Activated CD8-positive, alpha-beta T cell treated with anti-CD3 and anti-CD28 coated beads, Interleukin-2, amount 10 ng/mL, durations not matched to agents 7 days and 5 days (primary cell): Measurements from ENCODE around the gene CCDC188. TPM values are rescaled to one million over a fixed set of nuclear protein-coding genes. Genes with fewer than 3 reads are reported as not detected.

Source experiments
- ATAC-seq: fragments of 150-1000 bp; cut with Tn5 transposase; one replicate; pipeline ENCODE4 v1.10.0; 2021; ENCODE audit warnings: moderate library complexity
- CTCF ChIA-PET: fragments of 350-600 bp; sonication (Branson Sonifier 250); formaldehyde crosslinking; loops from one replicate; lab custom pipeline; 2021; ENCODE audit warnings: antibody characterized with exemption; lab: Charles Lee
- POLR2A ChIA-PET: fragments of 350-600 bp; sonication (Branson Sonifier 250); formaldehyde crosslinking; loops from one replicate; lab custom pipeline; 2021; ENCODE audit warnings: antibody characterized with exemption; lab: Charles Lee
- DNase-seq: peaks from one replicate; pipeline ENCODE4 v3.0.0-alpha.2; 2020
- H3K27ac Mint-ChIP-seq: one replicate; pipeline ENCODE4 v1.8.0; 2021; ENCODE audit warnings: mild to moderate bottlenecking, mixed read lengths
- H3K27me3 Mint-ChIP-seq: one replicate; pipeline ENCODE4 v1.8.0; 2021; ENCODE audit warnings: low read depth, mixed read lengths
- H3K36me3 Mint-ChIP-seq: one replicate; pipeline ENCODE4 v1.8.0; 2021; ENCODE audit warnings: low read depth, mixed read lengths
- H3K4me1 Mint-ChIP-seq: one replicate; pipeline ENCODE4 v1.8.0; 2021; ENCODE audit warnings: low read depth, mixed read lengths
- H3K4me3 Mint-ChIP-seq: one replicate; pipeline ENCODE4 v1.8.0; 2021; ENCODE audit warnings: mild to moderate bottlenecking, mixed read lengths
- H3K9me3 Mint-ChIP-seq: one replicate; pipeline ENCODE4 v1.8.0; 2022; ENCODE audit warnings: mixed read lengths; ENCODE audit not compliant: insufficient read depth
- total RNA-seq, 2 experiments: library from RNA; stranded (reverse); gene quantifications; one replicate each; pipeline ENCODE4 v1.2.3, GENCODE V29; 2021

Gene CCDC188
- total RNA-seq, 2 experiments from 2014 or later = not detected

DNA sequence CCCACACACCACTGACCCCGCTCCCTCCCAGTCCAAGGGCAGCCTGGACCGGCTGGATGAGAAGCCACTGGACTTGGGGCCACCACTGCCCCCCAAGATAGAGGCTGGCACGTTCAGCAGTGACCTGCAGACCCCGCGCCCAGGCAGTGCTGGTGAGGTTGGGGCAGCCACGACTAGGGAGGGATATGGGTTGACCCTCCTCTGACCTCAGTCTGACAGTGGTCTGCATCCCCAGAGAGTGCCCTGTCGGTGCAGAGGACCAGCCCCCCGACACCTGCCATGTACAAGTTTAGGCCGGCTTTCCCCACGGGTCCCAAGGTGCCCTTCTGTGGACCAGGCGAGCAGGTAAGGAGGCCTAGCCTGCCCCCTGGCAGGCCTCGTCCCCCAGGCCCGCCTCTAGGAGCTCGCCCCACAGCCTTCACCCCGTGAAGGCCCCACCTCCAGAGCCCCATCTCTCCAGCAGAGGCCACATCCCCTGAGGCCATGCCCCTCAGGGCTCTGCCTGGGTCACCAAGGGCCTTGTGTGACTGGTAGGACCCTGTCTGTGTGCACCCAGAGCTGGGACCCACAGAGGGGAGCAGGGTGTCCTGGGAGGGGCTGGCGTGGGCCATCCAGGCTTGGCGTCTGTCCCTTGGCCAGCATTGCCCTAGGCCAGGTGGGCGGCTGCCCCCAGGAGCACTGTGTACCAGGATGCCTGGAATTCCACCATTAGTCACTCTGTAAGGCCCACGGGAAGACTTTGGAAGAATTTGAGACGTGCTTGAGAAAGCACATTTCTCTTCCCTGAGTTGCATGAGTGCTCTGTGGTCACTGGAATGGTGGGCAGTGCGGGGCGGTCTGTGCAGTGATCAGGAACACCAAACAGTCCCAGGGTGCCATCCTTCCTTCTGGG is 9.4 kb downstream of the CCDC188 start:
- ChIA-PET POLR2A (no interaction called here), CTCF (no interaction called here)
- Mint-ChIP-seq H3K4me3 (no peak overlapping the region), H3K27ac (no peak overlapping the region), H3K9me3 (no peaks in the 10 kb centered on the region), H3K4me1 (peaks cover 1% of the 10 kb centered on the region), H3K36me3 (no peaks in the 10 kb centered on the region), H3K27me3 (no peaks in the 10 kb centered on the region)
- DNase-seq = no peak
- no peak for ATAC-seq

DNA sequence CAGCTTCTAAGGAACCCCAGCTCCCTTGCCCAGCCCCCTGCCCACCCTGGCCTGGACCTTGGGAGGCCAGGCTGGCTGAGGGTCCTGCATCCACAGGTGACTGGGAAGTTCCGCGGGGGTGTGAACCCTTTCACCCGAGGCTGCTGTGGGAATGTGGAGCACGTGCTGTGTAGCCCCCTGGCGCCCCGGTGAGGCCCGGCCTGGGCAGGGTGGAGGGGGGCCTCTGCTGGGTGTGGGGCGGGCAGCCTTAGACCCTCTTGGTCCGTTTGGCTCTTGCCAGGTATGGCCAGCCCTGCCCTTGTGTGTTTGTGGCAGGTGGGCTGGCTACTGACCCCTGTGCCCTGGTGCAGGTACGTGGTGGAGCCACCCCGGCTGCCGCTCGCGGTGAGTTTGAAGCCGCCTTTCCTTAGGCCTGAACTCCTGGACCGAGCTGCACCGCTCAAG is 10.3 kb downstream of the CCDC188 start:
- H3K4me1 Mint-ChIP-seq = no peaks in the 10 kb centered on the region
- no peak overlapping the region for H3K4me3 Mint-ChIP-seq
- ATAC-seq = no peak
- no peaks in the 10 kb centered on the region for H3K36me3 Mint-ChIP-seq
- H3K27me3 Mint-ChIP-seq = no peaks in the 10 kb centered on the region
- DNase-seq = no peak
- no peaks in the 10 kb centered on the region for H3K9me3 Mint-ChIP-seq
- no peak overlapping the region for H3K27ac Mint-ChIP-seq
- CTCF ChIA-PET = no interaction called here
- POLR2A ChIA-PET = no interaction called here

DNA sequence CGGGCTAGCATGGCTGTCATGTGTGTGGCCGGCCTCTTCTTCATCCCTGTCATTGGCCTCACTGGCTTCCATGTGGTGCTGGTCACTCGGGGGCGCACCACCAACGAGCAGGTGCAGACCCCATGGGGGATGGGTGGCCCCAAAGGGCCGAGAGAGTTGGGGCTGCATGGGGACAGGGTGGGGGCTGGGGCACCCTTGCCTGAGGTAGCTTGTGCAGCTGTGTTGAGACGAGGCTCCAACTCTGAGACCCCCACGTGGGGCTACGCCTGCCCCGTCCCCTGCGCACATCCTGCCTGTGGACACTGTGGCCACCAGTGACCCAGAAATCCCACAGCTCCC is 10.8 kb downstream of the CCDC188 start:
- Mint-ChIP-seq H3K36me3 (no peaks in the 10 kb centered on the region), H3K27me3 (no peaks in the 10 kb centered on the region), H3K4me3 (no peak overlapping the region), H3K4me1 (no peaks in the 10 kb centered on the region), H3K27ac (no peak overlapping the region), H3K9me3 (no peaks in the 10 kb centered on the region)
- ChIA-PET POLR2A (no interaction called here), CTCF (no interaction called here)
- no peak for DNase-seq
- ATAC-seq = no peak

DNA sequence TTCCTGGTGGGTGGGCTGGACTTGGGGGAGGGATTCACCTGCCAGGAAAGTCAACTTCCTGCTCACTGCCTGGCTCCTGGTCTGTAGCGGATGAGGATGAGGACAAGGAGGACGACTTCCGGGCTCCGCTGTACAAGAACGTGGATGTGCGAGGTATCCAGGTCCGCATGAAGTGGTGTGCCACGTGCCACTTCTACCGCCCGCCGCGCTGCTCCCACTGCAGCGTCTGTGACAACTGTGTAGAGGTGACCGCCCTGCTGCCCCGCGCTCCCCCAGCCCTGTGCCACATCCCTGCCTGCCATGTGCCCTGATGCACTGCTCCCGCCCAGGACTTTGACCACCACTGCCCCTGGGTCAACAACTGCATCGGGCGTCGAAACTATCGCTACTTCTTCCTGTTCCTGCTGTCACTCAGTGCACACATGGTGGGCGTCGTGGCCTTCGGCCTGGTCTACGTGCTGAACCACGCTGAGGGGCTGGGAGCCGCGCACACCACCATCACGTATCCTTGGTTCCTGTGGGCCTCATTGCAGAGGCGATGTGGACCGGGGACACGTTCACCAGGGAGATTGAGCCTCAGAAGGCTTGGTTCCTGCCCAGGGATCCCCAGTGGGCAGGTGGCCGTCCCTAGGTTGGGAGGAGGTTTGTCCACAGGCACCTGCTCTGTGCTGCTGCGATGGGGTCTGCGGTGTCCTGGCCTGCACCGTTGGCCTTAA is 11.3 kb downstream of the CCDC188 start:
- no peaks in the 10 kb centered on the region for H3K27me3 Mint-ChIP-seq
- H3K36me3 Mint-ChIP-seq = no peaks in the 10 kb centered on the region
- no peak overlapping the region for H3K27ac Mint-ChIP-seq
- H3K4me1 Mint-ChIP-seq = no peaks in the 10 kb centered on the region
- DNase-seq (no peak), ATAC-seq (no peak)
- H3K9me3 Mint-ChIP-seq = no peaks in the 10 kb centered on the region
- CTCF ChIA-PET = no interaction called here
- POLR2A ChIA-PET = no interaction called here
- no peak overlapping the region for H3K4me3 Mint-ChIP-seq

DNA sequence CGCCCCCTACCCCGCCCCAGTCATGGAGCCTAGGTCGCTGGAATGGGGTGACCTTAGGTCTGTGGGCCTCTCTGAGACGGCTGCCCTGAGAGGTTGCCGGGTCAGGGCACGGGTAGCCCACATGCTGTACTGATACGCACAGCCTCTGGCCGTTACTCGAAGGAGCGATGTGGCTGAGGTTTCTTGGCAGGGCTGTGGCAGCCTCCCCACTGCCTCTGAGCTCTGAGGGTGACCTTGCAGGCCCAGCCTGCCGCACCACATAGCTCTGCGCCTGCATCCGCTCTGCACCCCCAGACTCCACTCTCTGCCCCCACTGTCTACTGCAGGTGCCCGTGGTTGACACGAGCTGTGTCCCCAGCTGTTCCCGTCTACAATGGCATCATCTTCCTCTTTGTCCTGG is 12.0 kb downstream of the CCDC188 start:
- Mint-ChIP-seq H3K36me3 (no peaks in the 10 kb centered on the region), H3K27ac (no peak overlapping the region), H3K9me3 (no peaks in the 10 kb centered on the region), H3K4me1 (peaks cover under 1% of the 10 kb centered on the region), H3K27me3 (no peaks in the 10 kb centered on the region), H3K4me3 (no peak overlapping the region)
- ChIA-PET CTCF (no interaction called here), POLR2A (interaction anchor here (0.5 kb wide), 1 partner anchor 1527 kb away, joined by 3 read pairs; the partner anchor contains the start of gene PPIL2)
- ATAC-seq (no peak), DNase-seq (no peak)

DNA sequence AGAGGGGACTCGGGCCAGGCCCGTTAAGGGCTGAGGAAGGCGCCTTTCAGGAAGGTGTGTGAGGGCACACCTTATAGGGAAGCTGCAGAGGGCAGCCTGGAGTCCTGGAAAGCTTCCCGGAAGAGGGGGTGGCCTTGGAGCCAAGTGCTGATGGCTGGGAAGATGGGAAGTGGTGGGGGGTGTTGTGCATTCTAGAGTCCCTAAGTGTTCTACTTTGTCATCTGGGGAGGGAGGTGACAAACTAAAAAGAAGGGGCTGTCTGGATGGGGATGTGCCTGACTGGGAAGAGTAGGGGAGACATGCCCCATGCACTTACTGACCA is 12.5 kb downstream of the CCDC188 start:
- Mint-ChIP-seq H3K27ac (no peak overlapping the region), H3K27me3 (no peaks in the 10 kb centered on the region), H3K4me3 (no peak overlapping the region), H3K4me1 (peaks cover 4% of the 10 kb centered on the region), H3K36me3 (no peaks in the 10 kb centered on the region), H3K9me3 (no peaks in the 10 kb centered on the region)
- no peak for ATAC-seq
- ChIA-PET CTCF (no interaction called here), POLR2A (interaction anchor here (0.5 kb wide), 1 partner anchor 1527 kb away, joined by 3 read pairs; the partner anchor contains the start of gene PPIL2)
- DNase-seq = no peak

DNA sequence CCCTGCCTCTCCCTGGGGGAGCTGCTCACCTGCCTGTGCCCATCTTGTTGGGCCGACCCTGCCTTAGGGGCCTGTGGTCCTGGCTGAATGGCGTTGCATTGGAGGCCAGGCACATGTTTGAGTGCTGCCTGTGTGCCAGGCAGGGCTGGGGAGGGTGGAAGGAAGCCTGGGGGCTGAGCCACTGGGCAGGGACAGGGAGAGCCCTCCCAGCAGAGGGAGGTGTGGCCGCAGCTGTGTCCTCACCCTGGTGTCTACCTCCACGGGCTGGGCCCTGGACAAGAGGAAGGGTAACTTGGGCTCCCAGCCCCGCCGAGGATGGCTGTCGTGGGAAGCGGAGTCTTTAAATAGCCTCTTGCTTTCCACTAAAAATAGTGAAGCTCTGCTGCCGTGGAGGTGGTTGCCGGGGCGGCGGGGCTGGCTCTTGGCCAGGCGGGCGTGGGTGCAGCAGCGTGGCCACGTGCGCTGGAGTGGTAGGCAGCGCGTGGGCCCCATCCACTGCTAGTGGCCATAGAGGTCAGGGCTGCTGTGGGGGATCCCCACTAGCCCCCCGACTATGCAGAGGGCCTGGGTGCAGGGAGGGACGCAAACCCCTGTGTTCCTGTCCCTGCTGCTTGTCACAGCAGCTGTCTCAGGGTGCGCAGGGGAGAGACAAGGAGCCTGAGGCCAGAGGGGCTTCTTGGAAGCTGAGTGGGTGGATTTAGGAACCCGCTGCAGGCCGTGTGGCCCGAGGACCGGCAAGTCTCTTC is 13.0 kb downstream of the CCDC188 start:
- ATAC-seq = no peak
- Mint-ChIP-seq H3K4me3 (no peak overlapping the region), H3K4me1 (peaks cover 10% of the 10 kb centered on the region), H3K27ac (no peak overlapping the region), H3K36me3 (no peaks in the 10 kb centered on the region), H3K9me3 (no peaks in the 10 kb centered on the region), H3K27me3 (no peaks in the 10 kb centered on the region)
- no peak for DNase-seq
- POLR2A ChIA-PET = no interaction called here
- CTCF ChIA-PET = interaction anchor here (0.6 to 1.3 kb wide), 2 partner anchors 182 to 915 kb away, joined by 3 read pairs; partner anchors contain the start of gene DGCR6L

DNA sequence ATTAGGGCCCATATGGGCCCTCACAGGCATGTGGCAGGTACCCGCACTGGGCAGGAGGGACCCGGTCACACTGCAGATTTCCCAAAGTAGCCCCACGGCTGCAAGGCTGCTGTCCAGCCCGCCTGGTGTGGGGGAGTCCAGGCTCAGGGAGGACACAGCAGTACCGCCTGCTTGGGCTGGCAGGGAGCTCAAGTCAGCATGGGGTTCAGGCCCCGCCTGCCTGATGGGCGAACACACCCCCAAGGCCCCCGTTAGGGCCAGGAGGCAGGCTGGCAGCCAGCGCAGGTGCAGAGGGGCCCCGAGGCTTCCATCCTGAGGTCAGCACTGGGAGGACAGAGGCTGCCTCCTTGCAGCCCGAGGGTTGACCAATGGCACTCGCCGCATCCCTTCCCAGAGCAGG is 13.7 kb downstream of the CCDC188 start:
- Mint-ChIP-seq H3K36me3 (no peaks in the 10 kb centered on the region), H3K9me3 (no peaks in the 10 kb centered on the region), H3K27ac (no peak overlapping the region), H3K27me3 (no peaks in the 10 kb centered on the region), H3K4me3 (no peak overlapping the region), H3K4me1 (peaks cover 15% of the 10 kb centered on the region)
- no peak for ATAC-seq
- POLR2A ChIA-PET = no interaction called here
- CTCF ChIA-PET = interaction anchor here (0.6 to 1.3 kb wide), 2 partner anchors 183 to 916 kb away, joined by 3 read pairs; partner anchors contain the start of gene DGCR6L
- no peak for DNase-seq

DNA sequence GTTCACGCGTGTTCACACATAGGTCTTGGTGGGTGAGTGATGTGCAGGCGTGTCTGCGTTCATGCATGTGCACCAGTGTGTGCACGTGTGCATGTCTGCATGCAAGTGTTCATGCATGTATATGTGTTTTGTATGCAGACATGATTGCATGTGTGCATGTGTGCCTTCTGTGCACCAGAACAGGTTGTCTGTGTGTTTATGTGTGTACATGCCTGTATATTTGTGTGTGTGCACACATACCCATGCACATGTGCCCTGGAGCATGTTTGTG is 14.3 kb downstream of the CCDC188 start:
- Mint-ChIP-seq H3K4me1 (peaks cover 15% of the 10 kb centered on the region), H3K27me3 (no peaks in the 10 kb centered on the region), H3K4me3 (no peak overlapping the region), H3K36me3 (no peaks in the 10 kb centered on the region), H3K9me3 (no peaks in the 10 kb centered on the region), H3K27ac (no peak overlapping the region)
- CTCF ChIA-PET = no interaction called here
- ATAC-seq (no peak), DNase-seq (no peak)
- POLR2A ChIA-PET = no interaction called here

DNA sequence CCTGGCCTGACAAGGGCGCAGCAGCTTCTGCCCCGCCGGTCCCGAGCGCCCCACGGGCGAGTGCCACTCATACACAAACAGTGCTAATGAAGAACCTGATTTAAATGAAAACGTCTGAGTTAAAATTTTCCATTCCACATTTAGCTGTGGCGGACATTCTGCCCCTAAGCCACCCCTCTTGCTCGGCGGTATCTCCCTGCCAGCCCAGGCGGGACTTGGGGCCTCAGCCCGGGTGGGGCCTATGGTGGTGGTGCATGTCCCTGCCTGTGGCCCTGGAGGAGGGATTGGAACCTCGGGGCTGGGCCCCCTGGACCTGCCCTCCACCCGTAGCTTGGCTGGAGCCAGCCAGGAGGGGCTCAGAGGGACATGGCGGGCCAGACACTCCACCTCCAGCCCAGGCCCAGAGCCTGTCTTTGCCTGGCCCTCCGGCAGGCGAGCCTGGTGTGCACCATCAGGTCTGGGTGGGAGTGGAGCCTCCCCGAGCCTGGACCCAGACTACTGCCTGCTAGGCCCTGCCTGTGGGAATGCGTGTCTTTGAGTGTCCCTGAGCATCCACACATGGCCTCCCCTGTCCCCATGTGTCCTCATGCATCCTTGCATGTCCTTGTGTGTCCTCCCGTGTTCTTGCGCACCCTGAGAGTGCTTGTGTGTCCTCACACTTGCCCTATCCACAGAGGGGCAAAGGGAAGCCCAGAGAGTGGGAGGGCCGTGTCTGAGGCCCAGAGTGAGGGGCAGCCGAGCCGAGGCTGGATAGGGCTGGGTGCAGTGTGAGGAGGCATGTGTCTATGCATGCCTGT is 14.9 kb downstream of the CCDC188 start:
- no peaks in the 10 kb centered on the region for H3K27me3 Mint-ChIP-seq
- ChIA-PET POLR2A (no interaction called here), CTCF (no interaction called here)
- H3K36me3 Mint-ChIP-seq = no peaks in the 10 kb centered on the region
- H3K4me1 Mint-ChIP-seq = peaks cover 15% of the 10 kb centered on the region
- H3K27ac Mint-ChIP-seq = no peak overlapping the region
- H3K4me3 Mint-ChIP-seq = no peak overlapping the region
- H3K9me3 Mint-ChIP-seq = no peaks in the 10 kb centered on the region
- ATAC-seq (no peak), DNase-seq (no peak)

DNA sequence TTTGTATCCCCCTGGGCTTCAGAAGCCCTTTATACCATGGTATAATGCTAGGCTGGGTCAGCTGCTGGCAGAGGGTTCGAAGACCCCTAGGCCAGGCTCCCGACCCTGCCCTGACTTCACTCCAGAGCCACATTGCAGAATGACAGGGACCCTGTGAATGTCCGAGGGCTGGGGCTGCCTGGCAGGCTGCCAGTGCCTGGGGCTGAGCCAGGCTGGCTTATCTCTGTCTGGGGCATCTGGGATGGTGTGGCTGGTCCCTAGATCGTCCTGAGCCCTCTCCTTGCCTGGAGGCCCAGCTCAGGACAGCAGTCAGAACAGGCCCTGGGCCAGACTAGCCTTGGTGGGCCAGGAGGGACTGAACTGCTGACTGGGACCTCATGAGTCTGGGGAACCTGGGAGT is 15.6 kb downstream of the CCDC188 start:
- CTCF ChIA-PET = no interaction called here

More for the DNA sequence above, 15.6 kb downstream of the CCDC188 start:
- Mint-ChIP-seq H3K4me1 (peaks cover 15% of the 10 kb centered on the region), H3K9me3 (no peaks in the 10 kb centered on the region), H3K27me3 (no peaks in the 10 kb centered on the region), H3K27ac (no peak overlapping the region), H3K4me3 (no peak overlapping the region), H3K36me3 (no peaks in the 10 kb centered on the region)
- POLR2A ChIA-PET = no interaction called here
- DNase-seq = no peak
- no peak for ATAC-seq
